Astrocyte of the hippocampus (primary cell): ENCODE data around the gene NOTCH2NLA.
"Not testable (repeated sequence)": the region's sequence is repeated elsewhere in the genome, so short reads cannot be mapped to it uniquely, and the experiment has no call there.

ENCODE experiments used
- DNase-seq: peaks from one replicate; pipeline ENCODE4 v3.0.0; 2011; ENCODE audit warnings: low read depth, low spot score

NOTCH2NLA gene

DNA sequence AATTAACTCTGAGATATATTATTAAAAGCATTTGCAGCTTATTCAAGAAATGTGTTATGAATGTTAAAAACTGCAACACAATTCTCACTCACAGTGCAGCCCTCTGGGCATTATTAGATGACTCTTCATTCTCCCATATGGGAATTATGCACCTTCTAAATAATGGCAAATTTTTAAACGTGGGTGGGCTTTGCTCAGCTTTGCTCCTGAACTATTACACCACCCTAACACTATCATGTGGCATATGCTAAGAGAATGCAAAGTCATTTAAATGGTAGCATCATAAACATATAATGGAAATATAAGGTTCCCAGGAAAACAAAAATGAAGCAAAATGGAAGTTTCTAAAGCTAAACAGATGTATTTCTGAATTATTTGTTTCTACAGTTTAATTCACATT lies 61.5 kb downstream of the NOTCH2NLA start:
- DNase-seq, result not testable (repeated sequence)

DNA sequence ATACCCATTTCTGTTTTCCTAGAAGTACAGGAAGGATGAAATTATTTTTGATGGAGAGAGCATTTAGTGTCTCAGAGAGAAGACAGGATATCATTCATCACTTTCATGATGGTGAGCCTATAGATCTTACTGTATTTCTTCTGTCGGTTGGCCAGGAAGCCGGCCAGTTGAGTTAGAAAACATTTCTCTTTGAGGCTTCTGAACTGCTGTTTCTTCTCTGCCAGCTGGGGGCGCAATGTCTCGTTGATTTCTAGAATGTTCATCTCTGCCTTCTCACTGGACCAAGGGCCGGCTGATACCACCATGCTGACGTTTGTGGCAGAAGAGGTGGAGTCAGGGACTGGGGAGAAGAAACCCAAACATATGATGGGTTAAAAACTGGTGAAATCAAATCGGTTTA lies 84.4 kb downstream of the NOTCH2NLA start, which contains the start of gene NBPF10:
Gene NBPF10, minus strand, starts transcription at position 340 of the 400 bp plus-strand sequence. Its CDS starts 35 bp downstream, at position 305.
- DNase-seq, result not testable (repeated sequence)
